ENCODE data around the gene LZTS3.

- TF ChIP-seq ATF2 (IDR thresholded peaks at IDR 0.05; ENCODE audit: low read length): no peak
- no peak for TF ChIP-seq CHD2 (IDR thresholded peaks at IDR 0.05; ENCODE audit: low read length)
- TF ChIP-seq CTCF (IDR thresholded peaks at IDR 0.05; ENCODE audit: control extremely low read depth in 1 of 3, insufficient read depth in 1 of 3, low read depth in 1 of 3, low read length in 3 of 3): no peak
- no peak for TF ChIP-seq RFX5 (IDR thresholded peaks at IDR 0.05; ENCODE audit: borderline replicate concordance, low read depth, low read length)
- no peak for TF ChIP-seq EZH2 (IDR thresholded peaks at IDR 0.05; ENCODE audit: low read depth, low read length, severe bottlenecking)
- no peak for TF ChIP-seq EP300 (IDR thresholded peaks at IDR 0.05; ENCODE audit: borderline replicate concordance in 1 of 2, low read depth in 2 of 2, low read length in 2 of 2)
- no peak for TF ChIP-seq CHD1 (IDR thresholded peaks at IDR 0.05; ENCODE audit: low read depth, low read length)
- no peak for TF ChIP-seq MAFK (IDR thresholded peaks at IDR 0.05; ENCODE audit: low read depth, low read length)
Measured at GRCh38 chr20:3121271-3121911, 52.0 kb downstream of the LZTS3 start.

Data from H1 (cell line).